ENCODE measurements around the gene VSIG1. TPM values are rescaled to one million over a fixed set of nuclear protein-coding genes. Genes with fewer than 3 reads are reported as not detected.

The VSIG1 gene
- total RNA-seq, 1 donor from 2014 or later, result 0.58 TPM

Other genes starting within 250 kb of the VSIG1 start
- 4.5 and 5.2 TPM in 2 replicates for gene MID2, start 219.2 kb upstream of the VSIG1 start, total RNA-seq
- gene TEX13B, start 62.7 kb upstream of the VSIG1 start, total RNA-seq, result not detected in 2 replicates
- gene PSMD10, start 46.5 kb downstream of the VSIG1 start, total RNA-seq, result 45.2 and 54.8 TPM in 2 replicates
- gene ATG4A, start 46.7 kb downstream of the VSIG1 start, total RNA-seq, result 7.8 and 9.4 TPM in 2 replicates

All from activated CD4-positive, alpha-beta T cell treated with anti-CD3 and anti-CD28 coated beads, Interleukin-2, amount 10 ng/mL, durations not matched to agents 24 days and 14 days (primary cell).